PC-3 (cell line): Measurements from ENCODE around the gene ZNF778. TPM values are rescaled to one million over a fixed set of nuclear protein-coding genes. Genes with fewer than 3 reads are reported as not detected.

Experiments used
- ATAC-seq: fragments of 200-7000 bp; cut with Tn5 transposase; 2 replicates; pipeline ENCODE4 v1.9.1; 2020; ENCODE audit warnings: mild to moderate bottlenecking, moderate library complexity
- BruUV-seq: library from RNA; stranded (reverse); fragments of 400-500 nt; replicated peaks from 2 replicates; lab custom pipeline; 2021; lab: Mats Ljungman, UMichigan
- CTCF ChIA-PET: fragments of 300-600 bp; sonication (Branson Sonifier 250); formaldehyde crosslinking; loops from one replicate; lab custom pipeline; 2022; ENCODE audit warnings: antibody characterized with exemption; lab: Charles Lee
- POLR2A ChIA-PET: fragments of 300-600 bp; sonication (Branson Sonifier 250); formaldehyde crosslinking; loops from one replicate; lab custom pipeline; 2022; ENCODE audit warnings: antibody characterized with exemption; ENCODE audit not compliant: unreplicated experiment; lab: Charles Lee
- DNase-seq: peaks from one replicate; pipeline ENCODE4 v3.0.0-alpha.2; 2015
- H2AFZ ChIP-seq: fragments of 300-600 bp; sonication (generic); 2 replicates; pipeline ENCODE4 v1.6.0; 2016; ENCODE audit warnings: antibody characterized with exemption, low read length
- H3F3A ChIP-seq: fragments of 300-600 bp; sonication (generic); one replicate; pipeline ENCODE4 v1.6.0; 2017; ENCODE audit warnings: antibody characterized with exemption, low read length, control low read depth, mild to moderate bottlenecking; ENCODE audit not compliant: unreplicated experiment
- H3K27ac ChIP-seq: fragments of 300-600 bp; sonication (generic); 2 replicates; pipeline ENCODE4 v1.5.1; 2016; ENCODE audit warnings: mild to moderate bottlenecking, low read length
- H3K27me3 ChIP-seq: fragments of 300-600 bp; sonication (generic); 2 replicates; pipeline ENCODE4 v1.6.1; 2016; ENCODE audit warnings: low read length, mixed read lengths
- H3K36me3 ChIP-seq: fragments of 300-600 bp; sonication (generic); 2 replicates; pipeline ENCODE4 v1.6.1; 2016; ENCODE audit warnings: low read depth, mixed run types, low read length, mixed read lengths
- H3K4me1 ChIP-seq: fragments of 300-600 bp; sonication (generic); 2 replicates; pipeline ENCODE4 v1.5.1; 2016; ENCODE audit warnings: low read length; ENCODE audit not compliant: insufficient read depth
- H3K4me2 ChIP-seq: fragments of 300-600 bp; sonication (generic); 2 replicates; pipeline ENCODE4 v1.6.0; 2016; ENCODE audit warnings: low read length
- H3K4me3 ChIP-seq: fragments of 300-600 bp; sonication (generic); 2 replicates; pipeline ENCODE4 v1.5.1; 2016; ENCODE audit warnings: mild to moderate bottlenecking, low read length, mixed read lengths
- H3K79me2 ChIP-seq: fragments of 300-600 bp; sonication (generic); 2 replicates; pipeline ENCODE4 v1.6.1; 2017; ENCODE audit warnings: low read length, mixed read lengths
- H3K9ac ChIP-seq: fragments of 300-600 bp; sonication (generic); 2 replicates; pipeline ENCODE4 v1.6.0; 2016; ENCODE audit warnings: mild to moderate bottlenecking, low read length
- H3K9me2 ChIP-seq: fragments of 300-600 bp; sonication (generic); replicated peaks from 2 replicates; pipeline ENCODE4 v1.6.1; 2016; ENCODE audit warnings: mixed run types, low read length, mixed read lengths
- H3K9me3 ChIP-seq: fragments of 300-600 bp; sonication (generic); 2 replicates; pipeline ENCODE4 v1.6.1; 2016; ENCODE audit warnings: low read length, mixed read lengths
- H4K20me1 ChIP-seq: fragments of 300-600 bp; sonication (generic); 2 replicates; pipeline ENCODE4 v1.6.1; 2016; ENCODE audit warnings: low read length, mixed read lengths
- EZH2 ChIP-seq: fragments of 300-600 bp; sonication (generic); IDR thresholded peaks from one replicate; pipeline ENCODE4 v1.6.1; 2017; ENCODE audit warnings: antibody characterized with exemption, mild to moderate bottlenecking, low read length; ENCODE audit not compliant: unreplicated experiment
- EZH2phosphoT487 ChIP-seq: fragments of 300-600 bp; sonication (generic); IDR thresholded peaks from 2 replicates; pipeline ENCODE4 v1.6.1; 2018; ENCODE audit warnings: mild to moderate bottlenecking, antibody characterized with exemption, low read length, borderline replicate concordance
- intact Hi-C: fragments of 100-400 bp; cut with micrococcal nuclease; formaldehyde crosslinking; loops from 2 replicates; pipeline ENCODE4 v1.9.0; 2023
- total RNA-seq: library from RNA; depleted of rRNA; stranded (reverse); fragments of >200 nt; gene quantifications from 2 replicates; pipeline ENCODE4 v1.2.3, GENCODE V29; 2014
- TF ChIP-seq, protein P1 (sequence below): fragments of 300-600 bp; sonication (generic); conservative IDR thresholded peaks from 2 replicates; pipeline ENCODE4 v1.5.1; 2017; ENCODE audit warnings: antibody characterized with exemption, low read depth, mild to moderate bottlenecking, low read length

The ZNF778 gene
- total RNA-seq, 1 experiment from 2014 or later: 15.3 TPM

DNA sequence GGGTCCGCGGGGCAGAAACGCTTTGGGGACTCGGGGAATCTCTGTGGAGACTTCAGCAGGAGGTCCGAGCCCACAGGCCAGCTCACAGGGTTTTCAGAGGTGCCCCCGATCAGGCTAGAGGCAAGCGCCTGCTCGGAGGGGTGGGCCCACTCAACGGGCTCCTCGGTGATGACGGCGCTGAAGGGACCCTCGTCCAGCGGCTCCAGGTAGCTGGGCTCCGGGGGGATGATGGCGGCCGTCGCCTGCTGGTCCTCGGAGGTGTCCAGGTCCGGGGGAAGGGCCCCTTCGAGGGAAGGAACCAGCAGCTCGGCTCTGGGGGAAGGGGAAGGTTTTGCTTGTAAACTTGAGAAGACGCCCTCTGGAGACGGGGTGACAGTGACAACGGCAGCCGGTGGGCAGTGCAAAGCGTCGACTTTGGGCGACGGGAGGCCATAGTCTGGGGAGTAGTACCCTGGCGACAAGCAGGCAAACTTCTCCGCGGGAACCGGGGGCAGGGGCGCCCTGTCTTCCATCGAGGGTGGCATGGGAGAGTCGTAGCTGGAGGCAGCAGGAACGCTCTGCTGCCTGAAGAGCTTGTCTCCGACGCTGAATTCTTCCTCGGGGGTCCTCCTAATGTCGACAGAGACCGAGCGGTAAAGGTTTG, 63.2 kb downstream of the ZNF778 start:
- Histone ChIP-seq H4K20me1 (no peaks in the 10 kb centered on the region), H2AFZ (no peak overlapping the region), H3K9me2 (no peaks in the 10 kb centered on the region), H3K9me3 (no peaks in the 10 kb centered on the region), H3K4me3 (no peak overlapping the region), H3K27me3 (no peaks in the 10 kb centered on the region), H3F3A (no peaks in the 10 kb centered on the region), H3K27ac (no peak overlapping the region), H3K4me2 (no peak overlapping the region), H3K9ac (no peak overlapping the region), H3K36me3 (no peaks in the 10 kb centered on the region; the same call in 1 of the 2 replicates), H3K4me1 (no peaks in the 10 kb centered on the region), H3K79me2 (no peaks in the 10 kb centered on the region)
- no peak for DNase-seq
- TF ChIP-seq, protein P1, sequence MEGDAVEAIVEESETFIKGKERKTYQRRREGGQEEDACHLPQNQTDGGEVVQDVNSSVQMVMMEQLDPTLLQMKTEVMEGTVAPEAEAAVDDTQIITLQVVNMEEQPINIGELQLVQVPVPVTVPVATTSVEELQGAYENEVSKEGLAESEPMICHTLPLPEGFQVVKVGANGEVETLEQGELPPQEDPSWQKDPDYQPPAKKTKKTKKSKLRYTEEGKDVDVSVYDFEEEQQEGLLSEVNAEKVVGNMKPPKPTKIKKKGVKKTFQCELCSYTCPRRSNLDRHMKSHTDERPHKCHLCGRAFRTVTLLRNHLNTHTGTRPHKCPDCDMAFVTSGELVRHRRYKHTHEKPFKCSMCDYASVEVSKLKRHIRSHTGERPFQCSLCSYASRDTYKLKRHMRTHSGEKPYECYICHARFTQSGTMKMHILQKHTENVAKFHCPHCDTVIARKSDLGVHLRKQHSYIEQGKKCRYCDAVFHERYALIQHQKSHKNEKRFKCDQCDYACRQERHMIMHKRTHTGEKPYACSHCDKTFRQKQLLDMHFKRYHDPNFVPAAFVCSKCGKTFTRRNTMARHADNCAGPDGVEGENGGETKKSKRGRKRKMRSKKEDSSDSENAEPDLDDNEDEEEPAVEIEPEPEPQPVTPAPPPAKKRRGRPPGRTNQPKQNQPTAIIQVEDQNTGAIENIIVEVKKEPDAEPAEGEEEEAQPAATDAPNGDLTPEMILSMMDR: no peak
- no peak for TF ChIP-seq EZH2
- TF ChIP-seq EZH2phosphoT487: no peak
- no TSS peak for BruUV-seq
- no peak for ATAC-seq
- ChIA-PET POLR2A (no interaction called here), CTCF (no interaction called here)
- intact Hi-C loops: no loop called here

DNA sequence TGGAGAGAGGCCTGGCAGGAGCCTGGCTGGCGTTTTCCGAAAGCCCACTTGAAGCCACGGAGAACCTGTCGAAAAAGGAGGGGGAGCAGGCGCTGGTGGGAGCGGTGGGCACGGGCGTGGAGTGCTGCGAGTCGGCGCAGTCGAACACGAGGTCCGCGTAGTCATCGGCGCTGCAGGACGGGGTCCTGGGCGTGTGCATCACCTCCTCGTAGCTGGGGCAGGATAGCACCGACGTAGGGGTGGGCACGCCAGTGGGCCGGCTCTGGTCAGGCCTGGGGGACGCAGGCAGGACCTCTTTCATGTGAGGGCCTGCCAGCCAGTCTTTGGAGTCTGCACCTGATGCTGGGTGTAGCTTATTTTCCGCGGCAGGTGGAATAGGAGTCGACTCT, 63.7 kb downstream of the ZNF778 start:
- DNase-seq (no peak), ATAC-seq (no peak)
- no peaks in the 10 kb centered on the region for H3K9me3 ChIP-seq
- no peak overlapping the region for H3K4me2 ChIP-seq
- no peak for TF ChIP-seq EZH2
- no peak for TF ChIP-seq EZH2phosphoT487
- TF ChIP-seq, protein P1: no peak
- H3K9me2 ChIP-seq: no peaks in the 10 kb centered on the region
- ChIA-PET POLR2A (no interaction called here), CTCF (no interaction called here)
- H3K79me2 ChIP-seq: no peaks in the 10 kb centered on the region
- no peaks in the 10 kb centered on the region; the same call in 1 of the 2 replicates for H3K36me3 ChIP-seq
- intact Hi-C loops: no loop called here
- H2AFZ ChIP-seq: no peak overlapping the region
- H3K4me1 ChIP-seq: no peaks in the 10 kb centered on the region
- no TSS peak for BruUV-seq
- no peaks in the 10 kb centered on the region for H4K20me1 ChIP-seq
- H3K9ac ChIP-seq: no peak overlapping the region
- H3K27ac ChIP-seq: no peak overlapping the region
- no peak overlapping the region for H3K4me3 ChIP-seq
- no peaks in the 10 kb centered on the region for H3K27me3 ChIP-seq
- H3F3A ChIP-seq: no peaks in the 10 kb centered on the region

DNA sequence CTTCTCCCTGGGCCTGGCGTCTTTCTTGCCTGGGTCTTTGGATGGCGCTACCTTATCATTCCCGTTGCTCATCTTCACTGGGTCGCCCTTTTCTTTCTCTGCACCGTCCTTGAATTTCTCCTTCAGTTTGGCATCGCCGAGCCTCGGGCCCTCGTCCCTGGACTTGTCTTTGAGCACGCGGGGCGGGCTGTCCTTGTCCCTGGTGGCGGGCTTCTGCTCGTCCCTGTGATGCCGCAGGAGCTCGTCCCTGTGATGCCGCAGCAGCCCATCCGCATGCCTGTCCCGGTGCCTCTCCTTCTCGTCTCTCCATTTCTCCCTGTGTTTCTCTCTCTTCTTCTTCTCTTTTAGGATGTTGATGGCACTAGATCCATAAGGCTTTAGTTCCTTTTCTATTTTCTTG, 64.3 kb downstream of the ZNF778 start:
- Histone ChIP-seq H3K27me3 (no peaks in the 10 kb centered on the region), H3K79me2 (no peaks in the 10 kb centered on the region), H3F3A (no peaks in the 10 kb centered on the region), H3K9me3 (no peaks in the 10 kb centered on the region), H3K27ac (no peak overlapping the region), H3K36me3 (peaks cover 3% of the 10 kb centered on the region; the same call in 1 of the 2 replicates), H3K4me1 (no peaks in the 10 kb centered on the region), H3K4me3 (no peak overlapping the region), H4K20me1 (no peaks in the 10 kb centered on the region), H3K9ac (no peak overlapping the region), H3K9me2 (no peaks in the 10 kb centered on the region), H2AFZ (no peak overlapping the region), H3K4me2 (no peak overlapping the region)
- no peak for DNase-seq
- POLR2A ChIA-PET: no interaction called here
- no peak for ATAC-seq
- TF ChIP-seq EZH2phosphoT487: no peak
- intact Hi-C loops: no loop called here
- CTCF ChIA-PET: no interaction called here
- no TSS peak for BruUV-seq
